BJ (cell line): ENCODE measurements around the gene SUPT4H1. TPM values are rescaled to one million over a fixed set of nuclear protein-coding genes. Genes with fewer than 3 reads are reported as not detected.

Experiments used
- CTCF ChIA-PET: fragments of 350-600 bp; formaldehyde crosslinking; extraction: SDS; loops from one replicate; lab custom pipeline; 2021; ENCODE audit warnings: antibody characterized with exemption, inconsistent platforms; lab: Yijun Ruan, JAX
- POLR2A ChIA-PET: fragments of 300-600 bp; sonication (Branson Sonifier 250); formaldehyde crosslinking; extraction: SDS; loops from one replicate; lab custom pipeline; 2021; ENCODE audit warnings: antibody characterized with exemption; lab: Charles Lee
- DNase-seq: peaks from one replicate; pipeline ENCODE4 v3.0.0-alpha.2; 2011; ENCODE audit warnings: low read depth
- H3K27me3 ChIP-seq: 2 replicates; pipeline ENCODE4 v1.6.0; 2011; ENCODE audit warnings: low read length; ENCODE audit not compliant: control insufficient read depth, insufficient read depth
- H3K36me3 ChIP-seq: 2 replicates; pipeline ENCODE4 v1.5.1; 2011; ENCODE audit warnings: low read length; ENCODE audit not compliant: control insufficient read depth, insufficient read depth
- H3K4me3 ChIP-seq: 2 replicates; pipeline ENCODE4 v1.5.1; 2011; ENCODE audit warnings: low read depth, mild to moderate bottlenecking, control low read depth, low read length
- polyA plus RNA-seq: library from polyadenylated mRNA; depleted of rRNA; stranded (reverse); fragments of >200 nt; gene quantifications from 2 replicates; pipeline ENCODE4 v1.2.3, GENCODE V29; 2011
- TF ChIP-seq, protein P1 (sequence below): IDR thresholded peaks from 2 replicates; pipeline ENCODE4 v1.5.1; 2011; ENCODE audit warnings: low read depth, mild to moderate bottlenecking, control low read depth, inconsistent platforms, low read length, moderate library complexity; ENCODE audit not compliant: insufficient read depth

SUPT4H1 gene
- polyA plus RNA-seq, 1 experiment, result 145 TPM

DNA sequence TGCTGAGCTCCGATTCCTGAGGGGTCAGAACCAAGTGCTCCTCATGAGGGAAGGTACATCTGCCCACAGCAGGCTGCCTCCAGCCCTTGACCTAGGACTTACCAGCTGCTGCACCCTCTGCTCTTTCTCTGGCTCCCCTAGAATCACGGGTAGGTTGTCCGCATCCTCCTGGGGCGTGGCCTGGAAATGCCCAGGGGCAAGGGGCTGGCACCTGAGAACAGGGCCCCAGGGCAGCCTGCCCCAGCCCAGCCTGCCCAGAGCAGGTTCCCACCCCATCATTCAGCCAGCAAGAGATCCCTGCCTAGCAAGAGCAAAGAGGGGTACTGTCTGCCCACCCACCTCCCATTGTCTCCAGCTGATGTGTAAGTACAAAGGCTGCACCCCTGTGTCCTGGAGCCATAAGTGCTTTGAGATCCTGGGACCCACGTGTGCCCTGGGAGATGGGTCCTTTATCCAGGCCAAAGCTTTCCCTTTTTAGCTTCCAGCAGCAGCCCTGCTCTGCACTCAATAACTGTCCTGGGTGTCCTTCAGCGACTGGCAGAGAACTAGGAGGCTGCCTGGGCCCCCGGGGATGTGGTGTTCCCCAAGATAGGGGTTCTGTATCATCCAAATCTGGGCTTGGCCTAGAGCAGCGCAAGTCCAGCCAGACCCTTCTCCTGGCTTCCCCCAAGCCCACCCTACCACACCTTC lies 28.5 kb downstream of the SUPT4H1 start:
- DNase-seq, result no peak
- POLR2A ChIA-PET, result no interaction called here
- Histone ChIP-seq H3K4me3 (no peak overlapping the region; the same call in 1 of the 2 replicates), H3K36me3 (no peaks in the 10 kb centered on the region), H3K27me3 (no peaks in the 10 kb centered on the region)
- TF ChIP-seq, protein P1, sequence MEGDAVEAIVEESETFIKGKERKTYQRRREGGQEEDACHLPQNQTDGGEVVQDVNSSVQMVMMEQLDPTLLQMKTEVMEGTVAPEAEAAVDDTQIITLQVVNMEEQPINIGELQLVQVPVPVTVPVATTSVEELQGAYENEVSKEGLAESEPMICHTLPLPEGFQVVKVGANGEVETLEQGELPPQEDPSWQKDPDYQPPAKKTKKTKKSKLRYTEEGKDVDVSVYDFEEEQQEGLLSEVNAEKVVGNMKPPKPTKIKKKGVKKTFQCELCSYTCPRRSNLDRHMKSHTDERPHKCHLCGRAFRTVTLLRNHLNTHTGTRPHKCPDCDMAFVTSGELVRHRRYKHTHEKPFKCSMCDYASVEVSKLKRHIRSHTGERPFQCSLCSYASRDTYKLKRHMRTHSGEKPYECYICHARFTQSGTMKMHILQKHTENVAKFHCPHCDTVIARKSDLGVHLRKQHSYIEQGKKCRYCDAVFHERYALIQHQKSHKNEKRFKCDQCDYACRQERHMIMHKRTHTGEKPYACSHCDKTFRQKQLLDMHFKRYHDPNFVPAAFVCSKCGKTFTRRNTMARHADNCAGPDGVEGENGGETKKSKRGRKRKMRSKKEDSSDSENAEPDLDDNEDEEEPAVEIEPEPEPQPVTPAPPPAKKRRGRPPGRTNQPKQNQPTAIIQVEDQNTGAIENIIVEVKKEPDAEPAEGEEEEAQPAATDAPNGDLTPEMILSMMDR, result no peak
- CTCF ChIA-PET, result interaction anchor here (0.8 to 1.8 kb wide), 4 partner anchors 16 to 94 kb away, joined by 3 to 11 read pairs (median 4); partner anchors contain the start of genes RNF43 and SUPT4H1

DNA sequence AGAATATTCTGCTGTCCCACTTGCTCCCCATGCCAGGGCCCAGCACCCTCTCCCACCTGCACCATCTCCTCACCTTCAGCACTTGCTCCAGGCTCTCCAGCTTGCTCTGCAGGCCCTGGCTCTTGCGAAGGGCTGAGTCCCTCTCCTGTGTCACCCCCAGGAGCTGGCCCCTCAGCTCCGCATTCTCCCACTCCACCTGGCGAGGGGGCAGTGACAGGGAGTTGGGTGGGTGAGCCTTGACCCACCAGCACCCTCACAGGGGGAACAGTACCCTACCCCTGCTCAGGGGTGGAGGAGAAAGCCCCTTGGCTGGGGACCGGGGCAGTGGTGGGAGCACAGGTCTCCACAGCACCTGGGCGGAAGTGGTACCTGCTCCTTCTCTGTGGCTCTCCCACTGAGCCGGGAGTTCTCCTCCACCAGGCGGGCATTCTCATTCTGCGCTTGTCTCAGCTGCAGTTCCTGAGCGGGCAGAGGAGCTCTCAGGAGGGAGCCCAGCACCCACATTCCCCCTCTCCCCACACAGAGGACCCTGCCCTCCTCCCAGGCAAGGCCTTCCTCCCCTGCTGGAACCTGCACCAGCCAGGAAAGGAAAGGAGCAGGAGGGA lies 29.3 kb downstream of the SUPT4H1 start:
- no peak overlapping the region for H3K4me3 ChIP-seq
- ChIA-PET POLR2A (no interaction called here), CTCF (interaction anchor here (0.8 to 1.8 kb wide), 5 partner anchors 29 to 165 kb away, joined by 3 to 11 read pairs (median 4); partner anchors contain the start of genes HSF5, RNF43 and SUPT4H1)
- TF ChIP-seq, protein P1, result no peak
- H3K36me3 ChIP-seq, result no peaks in the 10 kb centered on the region
- no peak for DNase-seq
- no peaks in the 10 kb centered on the region for H3K27me3 ChIP-seq

DNA sequence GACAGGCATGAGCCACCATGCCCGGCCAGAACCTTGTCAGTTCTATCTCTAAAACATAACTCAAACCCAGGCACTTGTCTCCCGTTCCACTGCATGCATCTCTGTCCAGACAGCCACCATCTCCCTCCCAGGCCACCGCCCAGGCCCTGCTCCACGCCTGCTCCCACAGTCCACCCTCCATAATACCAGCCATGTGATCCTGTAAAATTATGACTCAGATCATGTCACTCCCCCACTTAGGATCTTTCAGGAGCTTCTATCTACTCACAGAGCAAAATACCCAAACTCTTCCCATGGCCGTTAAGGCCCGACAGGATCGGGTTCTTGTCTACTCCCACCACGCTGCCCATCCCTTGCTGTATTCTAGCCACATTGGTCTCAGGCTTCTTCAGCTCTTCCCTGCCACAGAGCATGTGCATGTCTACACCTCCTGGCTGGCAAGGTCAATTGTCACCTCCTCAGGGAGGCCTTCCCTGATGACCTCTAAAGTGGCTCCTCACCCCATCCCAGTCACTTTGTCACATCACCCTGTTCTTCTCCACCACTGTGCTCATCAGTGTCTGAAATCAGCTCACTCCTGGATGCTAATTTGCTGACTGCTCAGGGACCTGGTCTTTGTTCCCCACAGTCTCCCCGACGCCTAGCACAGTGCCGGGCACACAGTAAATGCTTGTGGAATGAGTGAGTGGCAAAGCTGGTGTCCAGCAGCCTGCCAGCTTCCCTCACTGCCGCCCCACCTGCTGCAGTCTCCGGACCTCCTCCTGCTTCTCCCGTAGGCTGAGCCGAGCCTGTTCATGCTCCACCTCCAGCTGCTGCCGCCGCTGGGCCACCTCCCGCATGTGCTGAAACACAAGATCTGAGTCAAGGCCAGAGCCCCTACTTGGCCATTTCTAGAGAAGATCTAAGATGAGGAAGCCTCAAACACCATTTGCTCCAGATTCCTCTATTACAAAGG lies 30.2 kb downstream of the SUPT4H1 start:
- POLR2A ChIA-PET, result no interaction called here
- Histone ChIP-seq H3K36me3 (no peaks in the 10 kb centered on the region), H3K4me3 (no peak overlapping the region), H3K27me3 (no peaks in the 10 kb centered on the region)
- TF ChIP-seq, protein P1, result no peak
- no peak for DNase-seq
- CTCF ChIA-PET, result interaction anchor here (0.8 to 1.2 kb wide), 3 partner anchors 30 to 166 kb away, joined by 3 to 4 read pairs (median 3); partner anchors contain the start of genes HSF5 and SUPT4H1

DNA sequence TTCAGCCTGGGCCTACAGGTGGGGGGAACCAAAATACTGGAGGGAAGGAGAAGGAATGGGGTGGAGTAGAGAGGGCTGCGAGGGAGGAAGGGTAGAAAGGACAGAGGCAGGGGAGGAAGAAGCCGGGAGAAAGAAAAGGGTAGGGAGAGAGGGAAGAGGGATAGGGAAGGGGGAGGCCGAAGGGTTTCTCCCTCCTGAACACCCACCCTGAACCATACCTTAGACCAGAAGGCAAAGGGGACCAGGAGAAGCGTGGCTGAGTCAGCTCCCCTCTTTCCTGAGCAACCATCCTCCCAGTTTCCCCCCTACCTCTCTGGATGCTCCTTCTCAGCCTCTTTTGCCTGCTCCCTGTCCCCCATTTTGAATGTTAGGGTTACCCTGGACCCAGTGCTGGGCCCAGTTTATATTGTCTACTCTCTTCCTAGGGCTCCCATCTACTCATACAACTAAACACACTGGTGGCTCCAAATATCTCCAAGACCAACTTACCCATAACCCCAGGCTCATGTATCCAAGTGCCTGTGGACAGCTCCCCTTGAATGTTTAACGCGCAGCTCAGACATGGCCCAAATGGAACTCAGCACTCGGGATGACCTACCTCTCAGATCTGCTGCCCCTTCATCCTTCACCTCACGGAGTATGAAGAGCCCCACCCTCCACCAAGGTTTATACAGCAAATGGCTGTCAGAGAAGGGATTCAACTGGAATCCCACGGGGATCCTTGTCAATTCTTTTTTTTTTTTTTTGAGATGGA lies 31.3 kb downstream of the SUPT4H1 start:
- POLR2A ChIA-PET, result no interaction called here

More for the DNA sequence above, 31.3 kb downstream of the SUPT4H1 start:
- Histone ChIP-seq H3K36me3 (no peaks in the 10 kb centered on the region), H3K27me3 (no peaks in the 10 kb centered on the region), H3K4me3 (no peak overlapping the region)
- no peak for DNase-seq
- CTCF ChIA-PET, result interaction anchor here (0.6 to 0.9 kb wide), 2 partner anchors 93 to 97 kb away, joined by 3 read pairs; partner anchors contain the start of gene RNF43
- TF ChIP-seq, protein P1, result no peak
